Body of pancreas (tissue), 4 donors: ENCODE data around the gene PDLIM7. TPM values are rescaled to one million over a fixed set of nuclear protein-coding genes. Genes with fewer than 3 reads are reported as not detected.

Experiments used
- ATAC-seq: fragments of 150-250 bp; one replicate; pipeline ENCODE4 v1.9.1; 2016
- DNase-seq, 4 donors: peaks; one replicate each; pipeline ENCODE4 v3.0.0-alpha.2; 2019
- H3K27ac ChIP-seq, 4 donors: fragments of 200-600 bp; sonication (generic); 1 replicate in 3 of 4; 2 replicates in 1 of 4; pipeline versions ENCODE4 v1.5.1 to v1.6.1; 2016 to 2019; ENCODE audit warnings: mild to moderate bottlenecking in 1 of 4, mixed read lengths in 1 of 4, moderate library complexity in 1 of 4
- H3K27me3 ChIP-seq, 2 donors: fragments of 200-600 bp; sonication (generic); one replicate each; pipeline ENCODE4 v1.6.0; 2016; ENCODE audit warnings: mild to moderate bottlenecking in 1 of 2
- H3K36me3 ChIP-seq, 2 donors: fragments of 200-600 bp; sonication (generic); replicated peaks in 1 of 2; 2 replicates each; pipeline ENCODE4 v1.5.1; 2016; ENCODE audit warnings: low read depth in 2 of 2; ENCODE audit not compliant: insufficient read depth in 1 of 2
- H3K4me1 ChIP-seq: fragments of 200-600 bp; sonication (generic); one replicate; pipeline ENCODE4 v1.6.0; 2016
- H3K4me3 ChIP-seq, 2 donors: fragments of 200-600 bp; sonication (generic); 1 replicate in 1 of 2; 2 replicates in 1 of 2; pipeline ENCODE4 v1.5.1; 2016 to 2019
- H3K9me3 ChIP-seq, 3 donors: fragments of 200-600 bp; sonication (generic); 1 replicate in 2 of 3; 2 replicates in 1 of 3; pipeline ENCODE4 v1.5.1; 2016
- POLR2A ChIP-seq, 3 donors: fragments of 450-650 bp; IDR thresholded peaks; one replicate each; pipeline ENCODE4 v1.6.1; 2016; ENCODE audit warnings: antibody characterized with exemption in 3 of 3, mild to moderate bottlenecking in 2 of 3
- WGBS, 2 donors: methylation state at CpG; one replicate each; pipeline ENCODE4 v1.1.5; 2017; 5-methylcytosine and 5-hydroxymethylcytosine counted together
- intact Hi-C: fragments of 100-400 bp; cut with DNase I; formaldehyde crosslinking; loops from one replicate; pipeline ENCODE4 v1.15.1; 2023
- total RNA-seq, 2 donors: library from RNA; depleted of rRNA; stranded (reverse); fragments of >200 nt; gene quantifications; one replicate each; pipeline ENCODE4 v1.1.0, GENCODE V29; 2016
- TF ChIP-seq, protein P1 (sequence below), 7 experiments: fragments of 450-650 bp in 4 of 7; fragments of 200-600 bp in 3 of 7; sonication (generic) in 3 of 7; IDR thresholded peaks; one replicate each; pipeline ENCODE4 v1.5.1; 2016 to 2019; ENCODE audit warnings: antibody characterized with exemption in 7 of 7

Gene PDLIM7
- total RNA-seq, 2 donors from 2014 or later: 7.3 to 15.8 TPM

DNA sequence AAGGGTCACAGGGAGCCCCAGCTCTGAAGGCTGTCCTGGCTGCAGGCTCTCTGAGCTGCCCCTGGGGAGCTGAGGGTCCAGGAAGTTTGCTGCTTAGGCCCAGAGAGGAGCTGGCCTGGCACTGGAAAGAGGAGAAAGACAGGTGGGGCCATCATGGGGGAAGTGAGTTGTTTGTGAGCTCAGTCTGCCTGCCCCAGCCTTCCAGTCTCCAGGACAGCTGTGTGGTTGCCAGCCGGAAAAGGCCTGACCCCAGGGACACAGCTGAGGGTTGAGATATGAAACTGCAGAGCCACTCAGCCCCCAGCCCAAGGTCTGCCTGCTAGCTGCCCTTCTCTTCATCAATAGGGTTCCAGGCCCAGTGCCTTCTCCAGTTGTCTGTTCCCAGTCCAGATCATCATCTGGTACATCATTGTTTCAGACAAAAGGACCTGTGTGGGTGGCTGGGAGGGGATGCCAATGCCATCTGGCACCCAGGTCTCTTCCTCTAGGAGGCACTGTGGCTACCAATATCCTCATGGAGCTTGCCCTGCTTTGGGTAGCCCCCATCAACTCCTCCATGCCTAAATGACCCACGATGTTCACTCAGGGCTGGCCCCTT, 23.6 kb upstream of the PDLIM7 start:
- Histone ChIP-seq H3K9me3 (no peaks in the 10 kb centered on the region), H3K36me3 (peaks cover 0 to 17% of the 10 kb centered on the region in 2 donors), H3K27me3 (no peaks in the 10 kb centered on the region), H3K27ac (no peak overlapping the region), H3K4me1 (peaks cover 10% of the 10 kb centered on the region), H3K4me3 (no peak overlapping the region)
- DNase-seq (no peak), ATAC-seq (no peak)
- TF ChIP-seq, protein P1, sequence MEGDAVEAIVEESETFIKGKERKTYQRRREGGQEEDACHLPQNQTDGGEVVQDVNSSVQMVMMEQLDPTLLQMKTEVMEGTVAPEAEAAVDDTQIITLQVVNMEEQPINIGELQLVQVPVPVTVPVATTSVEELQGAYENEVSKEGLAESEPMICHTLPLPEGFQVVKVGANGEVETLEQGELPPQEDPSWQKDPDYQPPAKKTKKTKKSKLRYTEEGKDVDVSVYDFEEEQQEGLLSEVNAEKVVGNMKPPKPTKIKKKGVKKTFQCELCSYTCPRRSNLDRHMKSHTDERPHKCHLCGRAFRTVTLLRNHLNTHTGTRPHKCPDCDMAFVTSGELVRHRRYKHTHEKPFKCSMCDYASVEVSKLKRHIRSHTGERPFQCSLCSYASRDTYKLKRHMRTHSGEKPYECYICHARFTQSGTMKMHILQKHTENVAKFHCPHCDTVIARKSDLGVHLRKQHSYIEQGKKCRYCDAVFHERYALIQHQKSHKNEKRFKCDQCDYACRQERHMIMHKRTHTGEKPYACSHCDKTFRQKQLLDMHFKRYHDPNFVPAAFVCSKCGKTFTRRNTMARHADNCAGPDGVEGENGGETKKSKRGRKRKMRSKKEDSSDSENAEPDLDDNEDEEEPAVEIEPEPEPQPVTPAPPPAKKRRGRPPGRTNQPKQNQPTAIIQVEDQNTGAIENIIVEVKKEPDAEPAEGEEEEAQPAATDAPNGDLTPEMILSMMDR (IDR thresholded peaks at IDR 0.05): no peak
- WGBS, 2 donors: 75% methylated on average over 2 of the region's 2 CpGs; no CpG with 5 or more reads in 1 of the 2 donors
- intact Hi-C loops: no loop called here

DNA sequence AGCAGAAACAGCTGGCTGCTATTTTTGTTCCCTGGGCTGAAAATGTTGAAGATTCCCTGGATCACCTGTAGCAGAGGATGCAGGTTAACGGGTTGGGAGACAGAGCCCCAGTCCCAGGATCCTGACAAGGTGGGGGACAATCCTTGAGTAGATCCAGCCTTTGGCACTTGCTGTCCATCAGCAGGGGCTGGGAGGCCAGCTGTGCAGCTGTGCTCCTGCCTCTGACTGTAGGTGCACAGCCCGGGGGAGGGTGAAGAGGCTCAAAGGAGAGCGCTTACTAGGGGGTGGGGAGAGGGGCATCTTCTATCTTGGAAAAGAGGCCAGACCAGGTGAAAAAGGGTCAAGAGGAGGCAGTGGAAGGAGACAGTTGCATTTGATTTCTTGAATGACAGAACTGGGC, 22.9 kb upstream of the PDLIM7 start:
- whole genome bisulfite sequencing, 2 donors: 77 to 100% methylated on average over 3 of the region's 3 CpGs
- Histone ChIP-seq H3K36me3 (peaks cover 0 to 17% of the 10 kb centered on the region in 2 donors), H3K4me3 (no peak overlapping the region), H3K4me1 (peaks cover 18% of the 10 kb centered on the region), H3K27me3 (no peaks in the 10 kb centered on the region), H3K27ac (no peak overlapping the region), H3K9me3 (no peaks in the 10 kb centered on the region)
- intact Hi-C loops: no loop called here
- DNase-seq (no peak), ATAC-seq (no peak)
- TF ChIP-seq POLR2A (IDR thresholded peaks at IDR 0.05): no peak
- TF ChIP-seq, protein P1 (IDR thresholded peaks at IDR 0.05): no peak

DNA sequence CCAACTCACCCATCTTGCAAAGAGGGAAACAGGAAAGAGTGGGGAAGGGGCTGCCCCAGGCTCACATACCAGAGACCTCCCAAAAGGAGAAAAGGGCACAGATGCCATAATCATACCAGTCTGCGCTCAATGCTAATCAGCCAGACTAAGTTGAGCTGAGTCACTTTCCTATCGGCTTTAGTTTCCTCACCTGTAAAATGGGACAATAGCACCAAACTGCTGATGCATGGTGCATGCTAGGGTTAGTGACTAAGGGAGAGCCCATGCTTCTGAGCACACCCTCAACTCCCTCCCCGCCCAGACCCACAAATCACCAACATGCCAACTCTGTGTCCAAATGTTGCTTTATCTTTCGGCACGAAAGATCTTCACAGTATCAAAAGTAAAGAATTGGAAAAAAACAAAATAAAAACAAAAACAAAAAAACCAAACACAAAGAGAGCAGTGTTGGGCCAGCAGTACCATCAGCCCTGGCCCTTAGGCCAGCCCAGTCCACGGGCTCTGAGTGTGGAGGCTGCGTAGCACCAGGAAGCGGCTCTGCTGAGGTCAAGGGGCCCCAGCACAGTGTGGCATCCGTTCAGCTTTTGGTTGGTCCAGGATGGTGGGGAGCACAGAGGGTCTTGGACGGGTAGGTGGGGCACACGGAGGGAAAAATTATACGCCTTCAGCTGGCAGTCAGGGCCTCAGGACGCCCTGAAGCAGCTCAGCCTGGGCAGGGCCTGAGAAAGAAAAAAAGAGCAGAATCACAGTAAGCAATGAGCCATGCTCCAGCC, 22.2 kb upstream of the PDLIM7 start:
- no peak for ATAC-seq
- H3K4me3 ChIP-seq: no peak overlapping the region
- no peak for DNase-seq
- H3K4me1 ChIP-seq: peaks cover 24% of the 10 kb centered on the region
- 84% methylated on average over 12 to 13 of the region's 13 CpGs for WGBS, 2 donors
- no peak overlapping the region for H3K27ac ChIP-seq
- H3K36me3 ChIP-seq: peaks cover 4 to 20% of the 10 kb centered on the region in 2 donors
- H3K27me3 ChIP-seq: no peaks in the 10 kb centered on the region
- intact Hi-C loops: no loop called here
- no peak for TF ChIP-seq POLR2A (IDR thresholded peaks at IDR 0.05)
- TF ChIP-seq, protein P1 (IDR thresholded peaks at IDR 0.05): no peak
- no peaks in the 10 kb centered on the region for H3K9me3 ChIP-seq

DNA sequence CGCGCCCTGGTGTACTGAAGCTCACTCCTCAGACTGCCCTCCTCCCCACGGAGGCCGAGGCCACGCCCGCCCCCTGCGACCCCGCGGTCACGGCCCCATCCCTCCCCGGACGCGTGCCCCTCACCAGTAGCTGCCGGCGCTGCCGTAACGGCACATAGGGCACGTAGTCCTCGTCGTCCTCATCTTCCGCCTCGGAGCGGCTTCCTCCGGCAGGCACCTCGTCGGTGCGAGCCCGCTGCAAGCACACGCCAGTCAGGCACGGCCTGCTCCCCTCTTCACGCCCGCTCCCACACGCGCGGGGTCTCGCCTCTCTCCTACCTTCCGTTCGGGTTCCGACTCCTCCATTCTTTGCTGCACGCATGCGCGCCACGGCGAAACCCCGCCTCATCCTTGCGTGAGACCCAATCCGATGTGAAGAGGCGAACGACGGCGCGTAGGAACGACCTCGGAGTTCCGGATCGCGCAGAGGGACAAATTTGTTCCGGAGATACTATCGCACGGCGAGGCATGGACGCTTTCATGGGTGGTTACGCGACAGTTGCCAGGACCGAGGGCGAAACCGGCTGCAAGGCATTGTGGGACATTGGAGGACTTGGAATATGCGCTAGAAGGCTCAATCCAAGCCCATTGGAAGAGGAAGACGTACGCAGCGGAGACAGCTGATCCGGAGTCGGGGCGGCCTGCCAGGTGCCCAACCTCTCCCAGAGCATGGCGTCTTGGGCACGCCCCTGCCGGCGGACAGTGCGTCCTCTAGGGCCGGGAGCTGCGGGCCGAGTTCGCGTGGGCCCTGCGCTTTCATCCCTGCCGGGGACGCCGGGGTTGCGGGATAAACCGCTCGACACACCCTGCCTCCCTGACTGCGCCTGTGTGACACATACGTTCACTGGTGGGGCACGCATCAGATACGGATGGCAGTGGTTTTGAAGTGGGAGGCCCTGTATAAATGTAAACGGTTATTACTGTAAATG, 19.5 kb upstream of the PDLIM7 start, which contains the start of gene DDX41:
Gene DDX41 (minus strand): TSS at position 361 of the 968 bp plus-strand sequence. CDS start 16 bp downstream, at position 345.
- Histone ChIP-seq H3K27ac (peak within 1 kb of the TSS; percentile 68 to 84 (median 76)), H3K9me3 (no peaks in the 10 kb centered on the region), H3K4me3 (peak within 1 kb of the TSS; percentile 80 to 97), H3K4me1 (peaks cover 27% of the 10 kb centered on the region), H3K27me3 (no peaks in the 10 kb centered on the region), H3K36me3 (peaks cover 16 to 31% of the 10 kb centered on the region in 2 donors)
- intact Hi-C loops: no loop called here
- DNase-seq (peak; percentile 97 to 99 (median 98)), ATAC-seq (peak; percentile 94)
- peak; percentile 32 to 73 (median 70) for TF ChIP-seq POLR2A (IDR thresholded peaks at IDR 0.05)
- TF ChIP-seq, protein P1 (IDR thresholded peaks at IDR 0.05): peak in 2 of 7 experiments; percentile 29 to 30
- WGBS, 2 donors: 0% methylated on average over 41 to 80 of the region's 96 CpGs
